WI38 (cell line): Measurements from ENCODE around the gene GALNT5.

Experiments
- H3K4me3 ChIP-seq: 2 replicates; pipeline ENCODE4 v1.5.1; 2011; ENCODE audit warnings: low read depth, mild to moderate bottlenecking, control low read depth, low read length
- TF ChIP-seq, protein P1 (sequence below): IDR thresholded peaks from 2 replicates; pipeline ENCODE4 v1.5.1; 2012; ENCODE audit warnings: low read depth, mild to moderate bottlenecking, control low read depth, low read length

Gene GALNT5

DNA sequence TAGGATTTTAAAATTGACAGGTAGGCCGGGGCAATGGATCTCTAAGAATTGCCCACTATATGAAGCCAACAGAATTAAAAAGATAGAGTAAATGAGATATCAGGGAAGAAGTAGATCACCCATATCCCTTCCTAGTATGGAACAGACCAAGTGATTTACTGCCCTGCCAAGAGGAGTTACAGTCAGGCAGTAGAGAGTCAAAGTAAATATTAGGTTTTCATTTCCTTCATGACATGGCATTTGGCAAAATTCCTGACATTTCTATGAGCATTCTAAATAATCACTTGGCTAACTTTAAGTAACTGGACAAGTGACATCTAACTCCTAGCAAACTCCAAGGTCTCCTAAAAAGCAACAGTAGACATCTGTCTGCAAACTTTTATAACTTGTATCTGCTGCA is 33.5 kb downstream of the GALNT5 start:
- H3K4me3 ChIP-seq, result no peak overlapping the region
- TF ChIP-seq, protein P1, sequence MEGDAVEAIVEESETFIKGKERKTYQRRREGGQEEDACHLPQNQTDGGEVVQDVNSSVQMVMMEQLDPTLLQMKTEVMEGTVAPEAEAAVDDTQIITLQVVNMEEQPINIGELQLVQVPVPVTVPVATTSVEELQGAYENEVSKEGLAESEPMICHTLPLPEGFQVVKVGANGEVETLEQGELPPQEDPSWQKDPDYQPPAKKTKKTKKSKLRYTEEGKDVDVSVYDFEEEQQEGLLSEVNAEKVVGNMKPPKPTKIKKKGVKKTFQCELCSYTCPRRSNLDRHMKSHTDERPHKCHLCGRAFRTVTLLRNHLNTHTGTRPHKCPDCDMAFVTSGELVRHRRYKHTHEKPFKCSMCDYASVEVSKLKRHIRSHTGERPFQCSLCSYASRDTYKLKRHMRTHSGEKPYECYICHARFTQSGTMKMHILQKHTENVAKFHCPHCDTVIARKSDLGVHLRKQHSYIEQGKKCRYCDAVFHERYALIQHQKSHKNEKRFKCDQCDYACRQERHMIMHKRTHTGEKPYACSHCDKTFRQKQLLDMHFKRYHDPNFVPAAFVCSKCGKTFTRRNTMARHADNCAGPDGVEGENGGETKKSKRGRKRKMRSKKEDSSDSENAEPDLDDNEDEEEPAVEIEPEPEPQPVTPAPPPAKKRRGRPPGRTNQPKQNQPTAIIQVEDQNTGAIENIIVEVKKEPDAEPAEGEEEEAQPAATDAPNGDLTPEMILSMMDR, result no peak

DNA sequence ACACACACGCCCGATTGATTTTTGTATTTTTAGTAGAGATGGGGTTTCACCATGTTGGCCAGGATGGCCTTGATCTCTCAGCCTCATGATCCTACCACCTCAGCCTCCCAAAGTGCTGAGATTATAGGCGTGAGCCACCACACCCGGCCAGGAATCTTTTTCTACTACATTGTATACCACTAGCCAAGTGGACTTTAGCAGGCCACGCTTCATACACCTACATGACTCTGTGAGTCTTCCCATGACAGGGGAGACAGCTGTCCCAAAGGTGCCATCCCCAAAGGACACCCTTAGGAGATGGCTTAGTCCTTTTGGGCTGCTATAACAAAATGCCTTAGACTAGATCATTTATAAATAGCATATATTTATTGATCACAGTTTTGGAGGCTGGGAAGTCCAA is 35.3 kb downstream of the GALNT5 start:
- TF ChIP-seq, protein P1, result no peak
- H3K4me3 ChIP-seq, result no peak overlapping the region

DNA sequence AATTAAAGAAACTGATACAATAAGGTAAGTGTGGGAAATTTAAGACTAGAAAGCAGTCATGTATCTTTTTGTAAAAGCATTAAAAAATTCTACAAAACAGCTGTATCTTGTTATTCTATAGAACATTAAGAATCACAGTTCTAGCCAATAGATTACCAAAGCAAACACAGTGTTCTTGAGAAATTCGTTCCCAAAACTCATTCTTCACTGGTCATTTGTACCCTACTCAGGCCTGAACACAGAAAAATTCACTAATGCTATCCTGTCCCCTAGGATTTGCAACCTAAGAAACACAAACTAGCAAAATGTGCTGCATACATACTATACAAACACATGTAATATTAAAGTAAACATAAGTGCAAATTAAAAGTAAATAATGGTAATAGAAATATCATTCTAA is 39.0 kb downstream of the GALNT5 start:
- TF ChIP-seq, protein P1, result no peak
- H3K4me3 ChIP-seq, result no peak overlapping the region

DNA sequence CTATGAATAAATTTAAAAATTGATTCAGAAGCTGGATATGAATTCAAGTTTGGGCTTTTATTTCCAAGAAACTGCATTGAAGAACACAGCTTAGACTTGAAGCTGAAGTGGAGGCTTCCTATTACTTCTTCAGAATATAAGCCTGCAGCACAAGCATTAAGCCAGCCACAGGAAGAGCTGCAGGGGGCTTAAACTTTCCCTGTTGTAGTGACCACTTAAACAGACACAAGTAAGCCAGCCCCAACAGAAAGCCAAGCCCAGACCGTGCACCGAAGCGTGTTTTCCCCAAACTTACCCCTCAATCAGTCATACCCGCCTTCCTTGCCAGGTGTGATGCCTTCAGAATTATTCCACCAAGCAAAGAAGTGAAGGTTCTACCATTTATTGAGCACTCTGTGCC is 39.5 kb downstream of the GALNT5 start:
- TF ChIP-seq, protein P1, result no peak
- H3K4me3 ChIP-seq, result no peak overlapping the region

DNA sequence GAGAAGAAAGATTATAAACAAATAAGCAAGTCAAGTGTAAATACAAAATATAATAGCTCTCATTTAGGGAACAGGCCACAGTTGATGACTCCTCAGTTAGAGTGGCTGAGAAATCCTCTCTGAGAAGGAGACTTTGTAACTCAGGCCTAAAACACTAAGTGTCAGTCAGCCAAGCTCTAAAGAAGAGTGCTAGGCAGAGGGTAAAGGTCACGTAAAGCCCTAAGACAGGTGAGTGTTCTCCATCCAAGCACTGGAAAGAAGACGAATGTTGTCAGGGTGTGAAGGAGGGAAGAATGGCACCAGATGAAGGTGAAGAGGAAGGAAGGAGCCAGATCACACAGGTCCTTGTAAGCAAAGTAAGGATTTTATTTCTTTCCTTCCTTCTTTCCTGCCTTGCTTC is 43.8 kb downstream of the GALNT5 start:
- TF ChIP-seq, protein P1, result no peak

DNA sequence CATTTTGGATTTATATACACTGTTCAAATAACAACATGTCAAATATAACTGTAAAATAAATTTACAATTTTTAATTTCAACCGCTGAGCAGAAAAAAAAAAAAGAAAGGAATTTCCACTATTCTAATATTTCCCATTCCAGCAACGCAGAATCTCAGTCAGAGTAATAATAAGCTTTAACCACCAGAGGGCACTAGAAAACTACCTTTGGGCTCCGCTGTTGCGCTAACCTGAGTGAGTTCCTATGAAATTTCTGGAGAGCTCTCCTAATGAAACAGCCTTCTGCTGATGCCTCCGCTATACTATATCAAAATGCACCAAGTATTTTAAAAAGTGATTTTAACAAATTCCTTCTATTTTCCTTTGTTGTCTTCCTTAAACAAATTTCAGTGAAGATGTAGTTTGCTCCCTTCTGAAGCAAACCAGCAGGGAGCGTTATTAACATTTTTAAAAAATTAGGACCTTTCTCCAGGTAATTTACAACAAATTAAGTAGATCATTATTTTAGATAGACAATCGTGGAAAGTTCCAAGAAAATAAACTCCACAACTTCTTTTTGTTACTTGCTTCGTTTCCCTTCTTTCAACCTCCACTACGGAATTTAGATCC is 45.1 kb downstream of the GALNT5 start:
- H3K4me3 ChIP-seq, result no peak overlapping the region
- TF ChIP-seq, protein P1, result peak; percentile 41; the same call in 1 of the 2 replicates

More for the DNA sequence above, 43.8 kb downstream of the GALNT5 start:
- H3K4me3 ChIP-seq, result no peak overlapping the region

DNA sequence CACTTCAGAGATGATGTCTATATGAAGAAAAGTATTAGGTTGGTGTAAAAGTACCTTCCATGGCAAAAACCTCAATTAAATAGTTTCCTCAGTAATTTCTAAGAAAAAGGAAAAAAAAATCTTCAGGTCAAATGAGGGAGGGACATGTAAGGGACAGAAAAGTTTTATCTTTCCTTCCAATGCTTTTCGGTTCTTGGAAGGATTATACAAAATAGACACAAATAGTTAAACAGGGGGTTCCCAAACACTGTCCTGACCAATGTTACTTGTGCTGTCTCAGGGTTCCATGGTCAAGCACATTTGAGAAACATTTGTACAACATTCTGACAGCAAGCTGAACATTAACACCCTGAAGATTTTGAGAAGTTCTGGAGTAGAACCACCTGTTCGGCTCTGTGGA is 46.1 kb downstream of the GALNT5 start:
- H3K4me3 ChIP-seq, result no peak overlapping the region
- TF ChIP-seq, protein P1, result no peak
